ENCODE measurements around the gene KRT13.

Gene KRT13

GRCh38 chr17:41455236-41455635, 50.2 kb downstream of the KRT13 start:
- no peak for TF ChIP-seq CTCF (conservative IDR thresholded peaks at IDR 0.05; ENCODE audit: low read depth, low read length)
- Histone ChIP-seq H3K27me3 (ENCODE audit: insufficient read depth, low read depth) (no peaks in the 10 kb centered on the region), H3K4me2 (no peak overlapping the region)

GRCh38 chr17:41453066-41453465, 52.3 kb downstream of the KRT13 start:
- Histone ChIP-seq H3K4me2 (no peak overlapping the region), H4K20me1 (ENCODE audit: insufficient read depth) (no peaks in the 10 kb centered on the region), H3K4me1 (ENCODE audit: low read depth, poor library complexity, severe bottlenecking) (no peaks in the 10 kb centered on the region), H3K27ac (no peak overlapping the region), H3K9ac (no peak overlapping the region), H3K36me3 (ENCODE audit: insufficient read depth) (no peaks in the 10 kb centered on the region), H3K4me3 (IDR thresholded peaks at IDR 0.05; ENCODE audit: insufficient read depth, low read depth, low read length) (no peak overlapping the region), H3K79me2 (ENCODE audit: insufficient read depth, low read depth) (no peaks in the 10 kb centered on the region), H3K27me3 (ENCODE audit: insufficient read depth, low read depth) (no peaks in the 10 kb centered on the region), H2AFZ (ENCODE audit: low read depth) (no peak overlapping the region)
- no peak for TF ChIP-seq CTCF (conservative IDR thresholded peaks at IDR 0.05; ENCODE audit: low read depth, low read length)

More at GRCh38 chr17:41455236-41455635, 50.2 kb downstream of the KRT13 start:
- Histone ChIP-seq H4K20me1 (ENCODE audit: insufficient read depth) (no peaks in the 10 kb centered on the region), H2AFZ (ENCODE audit: low read depth) (no peak overlapping the region), H3K27ac (no peak overlapping the region), H3K9ac (no peak overlapping the region), H3K4me1 (ENCODE audit: low read depth, poor library complexity, severe bottlenecking) (no peaks in the 10 kb centered on the region), H3K79me2 (ENCODE audit: insufficient read depth, low read depth) (no peaks in the 10 kb centered on the region), H3K4me3 (IDR thresholded peaks at IDR 0.05; ENCODE audit: insufficient read depth, low read depth, low read length) (no peak overlapping the region), H3K36me3 (ENCODE audit: insufficient read depth) (no peaks in the 10 kb centered on the region)

- Histone ChIP-seq H4K20me1 (ENCODE audit: insufficient read depth) (no peaks in the 10 kb centered on the region), H2AFZ (ENCODE audit: low read depth) (no peak overlapping the region), H3K79me2 (ENCODE audit: insufficient read depth, low read depth) (no peaks in the 10 kb centered on the region), H3K4me1 (ENCODE audit: low read depth, poor library complexity, severe bottlenecking) (no peaks in the 10 kb centered on the region), H3K36me3 (ENCODE audit: insufficient read depth) (no peaks in the 10 kb centered on the region), H3K4me3 (IDR thresholded peaks at IDR 0.05; ENCODE audit: insufficient read depth, low read depth, low read length) (no peak overlapping the region), H3K9ac (no peak overlapping the region), H3K4me2 (no peak overlapping the region), H3K27me3 (ENCODE audit: insufficient read depth, low read depth) (no peaks in the 10 kb centered on the region), H3K27ac (no peak overlapping the region)
- no peak for TF ChIP-seq CTCF (conservative IDR thresholded peaks at IDR 0.05; ENCODE audit: low read depth, low read length)
Measured at GRCh38 chr17:41452281-41452680, 53.1 kb downstream of the KRT13 start.

- Histone ChIP-seq H3K36me3 (ENCODE audit: insufficient read depth) (no peaks in the 10 kb centered on the region), H2AFZ (ENCODE audit: low read depth) (no peak overlapping the region), H3K27me3 (ENCODE audit: insufficient read depth, low read depth) (no peaks in the 10 kb centered on the region), H3K4me2 (no peak overlapping the region), H3K79me2 (ENCODE audit: insufficient read depth, low read depth) (no peaks in the 10 kb centered on the region), H3K4me1 (ENCODE audit: low read depth, poor library complexity, severe bottlenecking) (no peaks in the 10 kb centered on the region), H3K27ac (no peak overlapping the region), H4K20me1 (ENCODE audit: insufficient read depth) (no peaks in the 10 kb centered on the region), H3K4me3 (IDR thresholded peaks at IDR 0.05; ENCODE audit: insufficient read depth, low read depth, low read length) (no peak overlapping the region), H3K9ac (no peak overlapping the region)
- TF ChIP-seq CTCF (conservative IDR thresholded peaks at IDR 0.05; ENCODE audit: low read depth, low read length) = no peak
Measured at GRCh38 chr17:41451154-41451728, 54.2 kb downstream of the KRT13 start.
